ENCODE data around the gene EYA2. TPM values are rescaled to one million over a fixed set of nuclear protein-coding genes. Genes with fewer than 3 reads are reported as not detected.
"Not testable (repeated sequence)": the region's sequence is repeated elsewhere in the genome, so short reads cannot be mapped to it uniquely, and the experiment has no call there.

EYA2 gene
- total and polyA plus RNA-seq, 2 donors (not counting 1 experiment from before 2014, with no cell fraction given), result 1.1 to 2.8 TPM

DNA sequence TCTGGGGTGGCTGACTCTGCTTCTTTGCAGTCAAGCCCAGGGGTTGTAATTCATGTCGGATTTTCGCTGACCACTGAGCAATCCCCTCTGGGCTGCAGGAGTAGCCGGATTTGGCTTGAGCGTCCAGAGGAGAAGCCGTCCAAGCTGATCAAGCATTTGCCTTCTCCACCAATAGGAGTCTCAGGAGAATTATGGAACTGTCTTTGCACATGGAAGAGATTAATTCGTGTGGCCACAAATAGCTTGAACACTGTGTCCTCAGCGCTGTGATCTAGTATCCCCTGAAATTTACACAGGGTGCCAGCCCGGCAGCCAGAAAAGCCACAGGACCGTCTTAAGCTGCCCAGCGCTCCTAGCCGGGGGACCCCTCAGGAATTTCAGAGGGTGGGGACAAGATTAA, 37.1 kb downstream of the EYA2 start:
- H2AFZ ChIP-seq (ENCODE audit: insufficient read depth, low read depth, low read length, poor library complexity, severe bottlenecking), result no peak overlapping the region
- H3K4me1 ChIP-seq (ENCODE audit: control insufficient read depth in 2 of 2, insufficient read depth in 2 of 2, low read length in 2 of 2), result no peaks in the 10 kb centered on the region
- H3K27me3 Mint-ChIP-seq, result peaks cover 25% of the 10 kb centered on the region
- DNase-seq, result no peak
- H3K27me3 ChIP-seq (replicated peaks in 1 of 4; ENCODE audit: control extremely low read depth in 1 of 4, control insufficient read depth in 3 of 4, insufficient read depth in 4 of 4, low read length in 3 of 4), result peaks cover 0 to 2% (median 0%) of the 10 kb centered on the region in 4 experiments
- no peak overlapping the region for H3K4me2 ChIP-seq (replicated peaks; ENCODE audit: low read depth, low read length, poor library complexity, severe bottlenecking)
- no peak overlapping the region for H3K4me3 ChIP-seq (ENCODE audit: control extremely low read depth in 1 of 5, extremely low read depth in 1 of 5, insufficient read depth in 1 of 5, low read depth in 2 of 5, low read length in 4 of 5)
- H3K79me2 ChIP-seq (ENCODE audit: control insufficient read depth, insufficient read depth, low read length), result no peaks in the 10 kb centered on the region
- intact Hi-C loops (cut with micrococcal nuclease), result no loop called here
- H3K9ac ChIP-seq (ENCODE audit: low read length), result no peak overlapping the region
- H3K4me3 Mint-ChIP-seq, result no peak overlapping the region
- ChIA-PET CTCF (no interaction called here), POLR2A (no interaction called here)
- H3K9me3 Mint-ChIP-seq (ENCODE audit: insufficient read depth), result no peaks in the 10 kb centered on the region
- peaks cover 0 to 9% (median 1%) of the 10 kb centered on the region in 3 donors for H3K9me3 ChIP-seq (ENCODE audit: control extremely low read depth in 1 of 3, control insufficient read depth in 2 of 3, insufficient read depth in 1 of 3, low read length in 2 of 3)
- no peak overlapping the region for H3K27ac ChIP-seq (ENCODE audit: low read length in 2 of 2)
- H3K36me3 ChIP-seq (replicated peaks in 1 of 2; ENCODE audit: control extremely low read depth in 1 of 2, control insufficient read depth in 1 of 2, extremely low read depth in 1 of 2, insufficient read depth in 2 of 2, low read length in 1 of 2), result no peaks in the 10 kb centered on the region
- WGBS (ENCODE audit: insufficient coverage), result 85% methylated on average over 8 of the region's 11 CpGs
- H4K20me1 ChIP-seq (ENCODE audit: control insufficient read depth, insufficient read depth, low read length, poor library complexity, severe bottlenecking), result no peaks in the 10 kb centered on the region
- no peaks in the 10 kb centered on the region for H3K4me1 Mint-ChIP-seq
- ATAC-seq (ENCODE audit: low read depth), result no peak
- TF ChIP-seq CTCF (IDR thresholded peaks at IDR 0.05) (no peak), EZH2 (IDR thresholded peaks at IDR 0.05; ENCODE audit: borderline replicate concordance, insufficient read depth, low read depth, low read length, poor library complexity, severe bottlenecking) (no peak)
- H3K27ac Mint-ChIP-seq, result no peak overlapping the region

GRCh38 chr20:46932439-46932838, 37.8 kb downstream of the EYA2 start:
- peaks cover 27% of the 10 kb centered on the region for H3K27me3 Mint-ChIP-seq
- H3K4me2 ChIP-seq (replicated peaks; ENCODE audit: low read depth, low read length, poor library complexity, severe bottlenecking); H3K9me3 ChIP-seq (ENCODE audit: control extremely low read depth in 1 of 3, control insufficient read depth in 2 of 3, insufficient read depth in 1 of 3, low read length in 2 of 3); H3K27ac Mint-ChIP-seq; H3K4me1 ChIP-seq (ENCODE audit: control insufficient read depth in 2 of 2, insufficient read depth in 2 of 2, low read length in 2 of 2); H3K4me1 Mint-ChIP-seq; H3K27ac ChIP-seq (ENCODE audit: low read length in 2 of 2); H3K4me3 ChIP-seq (ENCODE audit: control extremely low read depth in 1 of 5, extremely low read depth in 1 of 5, insufficient read depth in 1 of 5, low read depth in 2 of 5, low read length in 4 of 5); CTCF ChIA-PET; DNase-seq; H4K20me1 ChIP-seq (ENCODE audit: control insufficient read depth, insufficient read depth, low read length, poor library complexity, severe bottlenecking); H3K4me3 Mint-ChIP-seq; H3K9ac ChIP-seq (ENCODE audit: low read length); intact Hi-C loops (cut with micrococcal nuclease); H3K9me3 Mint-ChIP-seq (ENCODE audit: insufficient read depth); H2AFZ ChIP-seq (ENCODE audit: insufficient read depth, low read depth, low read length, poor library complexity, severe bottlenecking); H3K36me3 ChIP-seq (replicated peaks in 1 of 2; ENCODE audit: control extremely low read depth in 1 of 2, control insufficient read depth in 1 of 2, extremely low read depth in 1 of 2, insufficient read depth in 2 of 2, low read length in 1 of 2); POLR2A ChIA-PET; H3K79me2 ChIP-seq (ENCODE audit: control insufficient read depth, insufficient read depth, low read length); ATAC-seq (ENCODE audit: low read depth); H3K27me3 ChIP-seq (replicated peaks in 1 of 4; ENCODE audit: control extremely low read depth in 1 of 4, control insufficient read depth in 3 of 4, insufficient read depth in 4 of 4, low read length in 3 of 4): not testable (repeated sequence)
- 94% methylated on average over 6 of the region's 10 CpGs for WGBS (ENCODE audit: insufficient coverage)

All from B cell (primary cell).